Endodermal cell (in vitro differentiated cells): ENCODE measurements around the gene NRP1. TPM values are rescaled to one million over a fixed set of nuclear protein-coding genes. Genes with fewer than 3 reads are reported as not detected.

Source experiments
- DNase-seq: peaks from one replicate; pipeline ENCODE4 v3.0.0-alpha.2; 2017
- H3K27ac ChIP-seq: 2 replicates; pipeline ENCODE4 v1.5.1; 2013; ENCODE audit warnings: mild to moderate bottlenecking, low read depth, low read length, moderate library complexity
- H3K27me3 ChIP-seq: 2 replicates; pipeline ENCODE4 v1.6.1; 2013; ENCODE audit warnings: mild to moderate bottlenecking, low read length, moderate library complexity; ENCODE audit not compliant: insufficient read depth, control insufficient read depth, poor library complexity, severe bottlenecking
- H3K36me3 ChIP-seq: 2 replicates; pipeline ENCODE4 v1.7.0; 2013; ENCODE audit warnings: mild to moderate bottlenecking, low read length, moderate library complexity; ENCODE audit not compliant: control insufficient read depth, insufficient read depth
- H3K4me1 ChIP-seq: one replicate; pipeline ENCODE4 v1.7.0; 2013; ENCODE audit warnings: low read length; ENCODE audit not compliant: control insufficient read depth, insufficient read depth
- H3K4me3 ChIP-seq: 2 replicates; pipeline ENCODE4 v1.5.1; 2013; ENCODE audit warnings: mild to moderate bottlenecking, low read length, moderate library complexity
- H3K9ac ChIP-seq: 2 replicates; pipeline ENCODE4 v1.6.1; 2013; ENCODE audit warnings: mild to moderate bottlenecking, low read length, moderate library complexity; ENCODE audit not compliant: poor library complexity, severe bottlenecking; ENCODE audit errors: extremely low read depth
- H3K9me3 ChIP-seq: 2 replicates; pipeline ENCODE4 v1.6.1; 2013; ENCODE audit warnings: mild to moderate bottlenecking, low read length, moderate library complexity; ENCODE audit not compliant: control insufficient read depth
- H3K27ac Mint-ChIP-seq: 2 replicates; pipeline ENCODE4 v1.8.0; 2020; ENCODE audit warnings: mixed read lengths
- H3K27me3 Mint-ChIP-seq: 2 replicates; pipeline ENCODE4 v1.8.0; 2021; ENCODE audit warnings: mild to moderate bottlenecking, mixed read lengths; ENCODE audit not compliant: insufficient read depth
- H3K36me3 Mint-ChIP-seq: 2 replicates; pipeline ENCODE4 v1.8.0; 2020; ENCODE audit warnings: low read depth, mixed read lengths
- H3K4me1 Mint-ChIP-seq: 2 replicates; pipeline ENCODE4 v1.8.0; 2020; ENCODE audit warnings: mixed read lengths
- H3K4me3 Mint-ChIP-seq: 2 replicates; pipeline ENCODE4 v1.8.0; 2020; ENCODE audit warnings: mild to moderate bottlenecking, moderate library complexity, mixed read lengths
- H3K9me3 Mint-ChIP-seq: 2 replicates; pipeline ENCODE4 v1.8.0; 2020; ENCODE audit warnings: mild to moderate bottlenecking, mixed read lengths
- WGBS, 2 experiments: methylation state at CpG; one replicate each; pipeline versions ENCODE4 v1.1.5 to v1.1.7; 2013; ENCODE audit warnings: missing lambda C conversion rate in 2 of 2, mixed read lengths in 1 of 2; ENCODE audit not compliant: insufficient coverage in 1 of 2, insufficient read length in 1 of 2; 5-methylcytosine and 5-hydroxymethylcytosine counted together
- total RNA-seq, 2 donors: library from RNA; stranded (reverse); fragmentation: NEBNext Ultra II Directional in 1 of 2; extraction: Animal tissue kit (Norgen Biotek cat#: 25700) in 1 of 2; gene quantifications; 2 replicates in 1 of 2; 3 replicates in 1 of 2; pipeline ENCODE4 v1.2.1, GENCODE V29; 2021
- TF ChIP-seq, protein P1 (sequence below): fragments of 200-600 bp; sonication (generic); conservative IDR thresholded peaks from 2 replicates; pipeline ENCODE4 v1.5.0; 2021; ENCODE audit warnings: antibody characterized with exemption, mild to moderate bottlenecking

The NRP1 gene
- total RNA-seq, 2 donors from 2014 or later, result 20.7 to 30.6 TPM

DNA sequence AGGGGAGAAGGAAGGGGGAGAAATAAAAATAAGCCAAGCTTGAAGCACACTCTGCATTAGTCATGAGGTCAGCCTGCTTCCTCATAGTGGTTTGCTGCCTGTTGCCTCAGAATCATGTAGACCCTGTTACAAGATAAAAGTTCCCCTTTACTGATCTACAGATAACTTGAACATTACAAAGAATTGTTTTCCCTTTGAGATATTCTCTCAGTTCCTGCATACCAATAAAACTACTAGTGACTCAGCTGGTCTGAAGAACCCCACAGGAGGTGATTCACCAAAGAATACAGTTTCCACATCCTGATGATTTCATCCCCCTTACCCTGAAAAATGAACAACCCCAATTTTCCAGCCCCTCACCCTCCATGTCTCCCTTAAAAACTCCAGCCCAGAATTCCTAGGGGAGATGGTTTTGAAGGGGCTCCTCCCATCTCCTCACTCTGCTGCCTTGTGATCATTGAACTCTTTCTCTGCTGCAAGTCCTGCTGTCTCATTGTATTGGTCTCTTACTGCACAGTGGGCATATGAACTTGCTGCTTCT, 31.5 kb upstream of the NRP1 start:
- H3K27me3 Mint-ChIP-seq, result no peaks in the 10 kb centered on the region
- no peaks in the 10 kb centered on the region for H3K4me1 ChIP-seq
- no peaks in the 10 kb centered on the region for H3K36me3 ChIP-seq
- H3K27ac ChIP-seq, result no peak overlapping the region
- H3K4me3 Mint-ChIP-seq, result no peak overlapping the region
- peaks cover 18% of the 10 kb centered on the region for H3K9me3 Mint-ChIP-seq
- H3K27me3 ChIP-seq, result no peaks in the 10 kb centered on the region
- no peak for DNase-seq
- H3K27ac Mint-ChIP-seq, result no peak overlapping the region
- H3K4me1 Mint-ChIP-seq, result no peaks in the 10 kb centered on the region
- peaks cover 11% of the 10 kb centered on the region for H3K9me3 ChIP-seq
- TF ChIP-seq, protein P1, sequence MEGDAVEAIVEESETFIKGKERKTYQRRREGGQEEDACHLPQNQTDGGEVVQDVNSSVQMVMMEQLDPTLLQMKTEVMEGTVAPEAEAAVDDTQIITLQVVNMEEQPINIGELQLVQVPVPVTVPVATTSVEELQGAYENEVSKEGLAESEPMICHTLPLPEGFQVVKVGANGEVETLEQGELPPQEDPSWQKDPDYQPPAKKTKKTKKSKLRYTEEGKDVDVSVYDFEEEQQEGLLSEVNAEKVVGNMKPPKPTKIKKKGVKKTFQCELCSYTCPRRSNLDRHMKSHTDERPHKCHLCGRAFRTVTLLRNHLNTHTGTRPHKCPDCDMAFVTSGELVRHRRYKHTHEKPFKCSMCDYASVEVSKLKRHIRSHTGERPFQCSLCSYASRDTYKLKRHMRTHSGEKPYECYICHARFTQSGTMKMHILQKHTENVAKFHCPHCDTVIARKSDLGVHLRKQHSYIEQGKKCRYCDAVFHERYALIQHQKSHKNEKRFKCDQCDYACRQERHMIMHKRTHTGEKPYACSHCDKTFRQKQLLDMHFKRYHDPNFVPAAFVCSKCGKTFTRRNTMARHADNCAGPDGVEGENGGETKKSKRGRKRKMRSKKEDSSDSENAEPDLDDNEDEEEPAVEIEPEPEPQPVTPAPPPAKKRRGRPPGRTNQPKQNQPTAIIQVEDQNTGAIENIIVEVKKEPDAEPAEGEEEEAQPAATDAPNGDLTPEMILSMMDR, result no peak
- no peak overlapping the region for H3K9ac ChIP-seq
- H3K36me3 Mint-ChIP-seq, result no peaks in the 10 kb centered on the region
- H3K4me3 ChIP-seq, result no peak overlapping the region

DNA sequence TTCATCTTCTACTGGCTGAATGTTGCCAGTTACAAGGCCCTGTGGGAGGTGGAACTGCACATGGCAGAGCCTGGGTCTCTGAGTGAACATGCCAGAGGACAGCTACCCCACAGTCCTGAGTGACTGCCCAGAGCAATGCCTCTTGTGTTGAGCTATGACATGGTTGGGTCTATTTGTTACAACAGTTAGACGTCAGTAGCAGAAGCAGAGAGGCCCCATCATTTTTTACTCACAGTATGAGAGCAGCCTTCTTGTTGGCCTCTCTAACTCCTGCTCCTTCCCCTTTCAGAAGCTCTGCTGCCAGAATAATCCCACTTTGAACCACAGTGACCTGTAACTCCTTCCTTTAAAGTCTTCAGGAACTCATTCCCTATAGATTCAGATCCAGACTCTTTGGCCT, 30.8 kb upstream of the NRP1 start:
- no peak for DNase-seq
- 90% methylated on average over 1 of the region's 1 CpG; no CpG with 5 or more reads in 1 of the 2 experiments for WGBS, 2 experiments
- Histone ChIP-seq H3K9ac (no peak overlapping the region), H3K9me3 (peaks cover 11% of the 10 kb centered on the region), H3K27me3 (no peaks in the 10 kb centered on the region), H3K27ac (no peak overlapping the region), H3K4me3 (no peak overlapping the region), H3K36me3 (no peaks in the 10 kb centered on the region), H3K4me1 (no peaks in the 10 kb centered on the region)
- Mint-ChIP-seq H3K4me1 (no peaks in the 10 kb centered on the region), H3K36me3 (no peaks in the 10 kb centered on the region), H3K27ac (no peak overlapping the region), H3K27me3 (no peaks in the 10 kb centered on the region), H3K4me3 (no peak overlapping the region), H3K9me3 (peaks cover 15% of the 10 kb centered on the region)
- TF ChIP-seq, protein P1, result no peak

DNA sequence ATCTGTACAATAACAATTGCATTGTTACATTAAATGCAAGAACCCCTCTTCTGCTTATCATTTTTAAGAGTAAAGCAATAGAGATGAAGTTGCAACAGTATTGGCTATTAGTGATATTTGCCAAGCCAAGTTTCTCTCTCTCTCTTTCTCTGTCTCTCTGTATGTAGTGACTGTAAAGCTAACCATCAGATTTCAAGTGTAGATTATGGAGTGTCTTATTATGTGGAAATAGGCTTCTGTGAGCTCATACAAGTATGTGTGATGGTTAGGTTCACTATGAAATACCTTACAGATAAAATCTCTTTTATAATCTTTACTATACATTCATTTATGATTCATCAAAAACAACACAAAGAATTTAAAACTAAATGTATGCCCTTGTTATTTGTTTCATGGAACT, 28.6 kb upstream of the NRP1 start:
- no peak overlapping the region for H3K4me3 ChIP-seq
- no peaks in the 10 kb centered on the region for H3K27me3 ChIP-seq
- Mint-ChIP-seq H3K4me3 (no peak overlapping the region), H3K27ac (no peak overlapping the region), H3K4me1 (no peaks in the 10 kb centered on the region), H3K9me3 (peaks cover 14% of the 10 kb centered on the region), H3K36me3 (no peaks in the 10 kb centered on the region), H3K27me3 (no peaks in the 10 kb centered on the region)
- no peak for DNase-seq
- H3K9me3 ChIP-seq, result peaks cover 11% of the 10 kb centered on the region
- TF ChIP-seq, protein P1, result no peak
- H3K27ac ChIP-seq, result no peak overlapping the region
- H3K9ac ChIP-seq, result no peak overlapping the region
- H3K4me1 ChIP-seq, result no peaks in the 10 kb centered on the region
- no peaks in the 10 kb centered on the region for H3K36me3 ChIP-seq
